ENCODE results near the gene RLF. TPM values are rescaled to one million over a fixed set of nuclear protein-coding genes. Genes with fewer than 3 reads are reported as not detected.

Gene RLF
- polyA plus RNA-seq, 1 donor (not counting 4 experiments of a cell fraction or from before 2014, with no cell fraction given): 10.7 TPM

DNA sequence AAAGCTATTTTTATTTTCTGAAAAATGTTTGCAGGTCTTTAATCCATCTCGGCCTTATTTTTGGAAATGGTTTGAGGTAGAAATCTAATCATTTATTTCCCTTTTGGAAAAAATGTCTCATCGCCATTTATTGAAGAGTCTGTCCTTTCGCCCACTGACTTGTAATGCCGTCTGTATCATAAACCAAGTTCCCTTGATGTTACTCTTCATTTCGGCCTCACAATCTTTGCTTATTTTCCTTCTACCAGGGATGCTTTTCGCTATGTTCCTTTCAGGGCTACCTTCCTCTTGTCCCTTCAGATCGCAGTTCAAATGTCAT is 422 bp upstream of the RLF start:
- H4K20me1 ChIP-seq (ENCODE audit: control insufficient read depth, extremely low read depth, insufficient read depth, low read length): peaks cover 5% of the 10 kb centered on the region
- H3K79me2 ChIP-seq (ENCODE audit: control insufficient read depth, insufficient read depth, low read length): peaks cover 47% of the 10 kb centered on the region
- no peak for DNase-seq (ENCODE audit: low read depth, low spot score)
- no peaks in the 10 kb centered on the region for H3K27me3 ChIP-seq (ENCODE audit: control insufficient read depth, extremely low read depth, insufficient read depth, low read length)
- peak overlapping the region; percentile 99 for H3K9ac ChIP-seq (ENCODE audit: control insufficient read depth, extremely low read depth, insufficient read depth, low read length)
- H3K4me2 ChIP-seq (ENCODE audit: control insufficient read depth, extremely low read depth, insufficient read depth, low read depth, low read length): peak overlapping the region; percentile 100
- peaks cover 2% of the 10 kb centered on the region for H3K9me1 ChIP-seq (ENCODE audit: control insufficient read depth, extremely low read depth, insufficient read depth, low read length)
- peak; percentile 13 for FAIRE-seq
- TF ChIP-seq, protein P1, sequence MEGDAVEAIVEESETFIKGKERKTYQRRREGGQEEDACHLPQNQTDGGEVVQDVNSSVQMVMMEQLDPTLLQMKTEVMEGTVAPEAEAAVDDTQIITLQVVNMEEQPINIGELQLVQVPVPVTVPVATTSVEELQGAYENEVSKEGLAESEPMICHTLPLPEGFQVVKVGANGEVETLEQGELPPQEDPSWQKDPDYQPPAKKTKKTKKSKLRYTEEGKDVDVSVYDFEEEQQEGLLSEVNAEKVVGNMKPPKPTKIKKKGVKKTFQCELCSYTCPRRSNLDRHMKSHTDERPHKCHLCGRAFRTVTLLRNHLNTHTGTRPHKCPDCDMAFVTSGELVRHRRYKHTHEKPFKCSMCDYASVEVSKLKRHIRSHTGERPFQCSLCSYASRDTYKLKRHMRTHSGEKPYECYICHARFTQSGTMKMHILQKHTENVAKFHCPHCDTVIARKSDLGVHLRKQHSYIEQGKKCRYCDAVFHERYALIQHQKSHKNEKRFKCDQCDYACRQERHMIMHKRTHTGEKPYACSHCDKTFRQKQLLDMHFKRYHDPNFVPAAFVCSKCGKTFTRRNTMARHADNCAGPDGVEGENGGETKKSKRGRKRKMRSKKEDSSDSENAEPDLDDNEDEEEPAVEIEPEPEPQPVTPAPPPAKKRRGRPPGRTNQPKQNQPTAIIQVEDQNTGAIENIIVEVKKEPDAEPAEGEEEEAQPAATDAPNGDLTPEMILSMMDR (optimal IDR thresholded peaks at IDR 0.05 in 1 of 3, IDR thresholded peaks at IDR 0.05 in 1 of 3, conservative IDR thresholded peaks at IDR 0.05 in 1 of 3; ENCODE audit: extremely low read depth in 1 of 3, insufficient read depth in 2 of 3, low read length in 3 of 3): no peak
- TF ChIP-seq EZH2 (IDR thresholded peaks at IDR 0.05; ENCODE audit: low read length): no peak
- H3K4me1 ChIP-seq (ENCODE audit: control insufficient read depth, extremely low read depth, insufficient read depth, low read length): peaks cover 11% of the 10 kb centered on the region
- H3K27ac ChIP-seq (ENCODE audit: control insufficient read depth, insufficient read depth, low read length): peak overlapping the region; percentile 95
- H3K36me3 ChIP-seq (ENCODE audit: control insufficient read depth in 2 of 2, extremely low read depth in 1 of 2, insufficient read depth in 2 of 2, low read length in 2 of 2): no peaks in the 10 kb centered on the region
- peak overlapping the region; percentile 100 for H2AFZ ChIP-seq (ENCODE audit: control insufficient read depth, low read length)
- H3K4me3 ChIP-seq (ENCODE audit: control insufficient read depth in 2 of 3, extremely low read depth in 1 of 3, insufficient read depth in 2 of 3, low read depth in 1 of 3, low read length in 3 of 3): peak overlapping the region; percentile 70 to 76 (median 71)
- dilution Hi-C loops (cut with MboI; ENCODE audit: extremely low pct_ligation_motif_present, low sequenced_read_pairs): no loop called here
- H3K9me3 ChIP-seq (ENCODE audit: control insufficient read depth, low read depth, low read length): no peaks in the 10 kb centered on the region

DNA sequence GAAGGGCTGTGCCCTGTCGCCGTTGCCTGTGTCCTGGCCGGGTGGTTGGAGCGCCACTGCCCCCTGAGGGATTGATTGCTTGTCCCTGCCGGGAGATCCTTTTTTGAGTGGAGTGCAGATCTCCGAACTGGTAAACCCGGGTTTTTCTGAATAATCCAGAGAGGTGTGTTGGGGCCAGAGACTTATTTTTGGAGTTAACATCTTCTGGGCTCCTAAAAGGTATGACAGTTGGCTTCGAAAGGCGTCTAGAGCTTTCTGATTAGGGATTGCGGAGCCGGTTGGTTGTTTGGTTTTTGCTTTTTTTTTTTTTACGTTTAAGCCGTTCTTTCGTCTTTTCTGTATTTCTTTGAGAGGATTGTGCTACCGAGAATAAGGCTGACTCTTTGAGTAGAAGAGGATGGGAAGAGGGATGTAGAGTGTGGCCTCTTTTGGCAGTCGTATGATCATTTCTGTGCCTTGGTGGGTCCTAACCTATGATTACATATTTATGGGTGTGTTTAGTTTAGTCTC is 756 bp downstream of the RLF start:
- no peaks in the 10 kb centered on the region for H3K36me3 ChIP-seq (ENCODE audit: control insufficient read depth in 2 of 2, extremely low read depth in 1 of 2, insufficient read depth in 2 of 2, low read length in 2 of 2)
- H3K9ac ChIP-seq (ENCODE audit: control insufficient read depth, extremely low read depth, insufficient read depth, low read length): peak overlapping the region; percentile 99
- H3K27me3 ChIP-seq (ENCODE audit: control insufficient read depth, extremely low read depth, insufficient read depth, low read length): no peaks in the 10 kb centered on the region
- peaks cover 5% of the 10 kb centered on the region for H4K20me1 ChIP-seq (ENCODE audit: control insufficient read depth, extremely low read depth, insufficient read depth, low read length)
- peak overlapping the region; percentile 70 to 76 (median 71) for H3K4me3 ChIP-seq (ENCODE audit: control insufficient read depth in 2 of 3, extremely low read depth in 1 of 3, insufficient read depth in 2 of 3, low read depth in 1 of 3, low read length in 3 of 3)
- DNase-seq (ENCODE audit: low read depth, low spot score): no peak
- peak overlapping the region; percentile 95 for H3K27ac ChIP-seq (ENCODE audit: control insufficient read depth, insufficient read depth, low read length)
- peak overlapping the region; percentile 86 for H3K4me2 ChIP-seq (ENCODE audit: control insufficient read depth, extremely low read depth, insufficient read depth, low read depth, low read length)
- peaks cover 11% of the 10 kb centered on the region for H3K4me1 ChIP-seq (ENCODE audit: control insufficient read depth, extremely low read depth, insufficient read depth, low read length)
- H3K79me2 ChIP-seq (ENCODE audit: control insufficient read depth, insufficient read depth, low read length): peaks cover 57% of the 10 kb centered on the region
- peaks cover 2% of the 10 kb centered on the region for H3K9me1 ChIP-seq (ENCODE audit: control insufficient read depth, extremely low read depth, insufficient read depth, low read length)
- TF ChIP-seq, protein P1 (optimal IDR thresholded peaks at IDR 0.05 in 1 of 3, IDR thresholded peaks at IDR 0.05 in 1 of 3, conservative IDR thresholded peaks at IDR 0.05 in 1 of 3; ENCODE audit: extremely low read depth in 1 of 3, insufficient read depth in 2 of 3, low read length in 3 of 3): peak in 2 of 3 experiments; percentile 14 to 30
- TF ChIP-seq EZH2 (IDR thresholded peaks at IDR 0.05; ENCODE audit: low read length): no peak
- no peaks in the 10 kb centered on the region for H3K9me3 ChIP-seq (ENCODE audit: control insufficient read depth, low read depth, low read length)
- no peak for FAIRE-seq
- H2AFZ ChIP-seq (ENCODE audit: control insufficient read depth, low read length): peak overlapping the region; percentile 95
- dilution Hi-C loops (cut with MboI; ENCODE audit: extremely low pct_ligation_motif_present, low sequenced_read_pairs): no loop called here
